H1 (cell line): Measurements from ENCODE around the gene SMAD7. TPM values are rescaled to one million over a fixed set of nuclear protein-coding genes. Genes with fewer than 3 reads are reported as not detected.

Source experiments
- CTCF ChIA-PET: fragments of 300-600 bp; sonication (Branson Sonifier 250); formaldehyde crosslinking; loops from one replicate; lab custom pipeline; 2021; ENCODE audit not compliant: partially characterized antibody; lab: Charles Lee
- POLR2A ChIA-PET: fragments of 300-600 bp; sonication (Branson Sonifier 250); formaldehyde crosslinking; loops from one replicate; lab custom pipeline; 2021; ENCODE audit warnings: inconsistent platforms; ENCODE audit not compliant: partially characterized antibody; lab: Charles Lee
- DNase-seq, 2 experiments: peaks; one replicate each; pipeline versions ENCODE4 v3.0.0 to v3.0.0-alpha.2; 2010 to 2022; ENCODE audit warnings: low spot score in 2 of 2, low read depth in 1 of 2, mixed read lengths in 1 of 2
- FAIRE-seq: peaks from 2 replicates; lab custom pipeline; 2011; peaks lifted over from hg19 to GRCh38; lab: Jason Lieb, UNC
- H2AFZ ChIP-seq: 2 replicates; pipeline ENCODE4 v1.8.1; 2012; ENCODE audit warnings: low read length, inconsistent platforms
- H2AK5ac ChIP-seq: 2 replicates; pipeline ENCODE4 v1.6.1; 2013; ENCODE audit warnings: low read depth, low read length
- H2BK120ac ChIP-seq: replicated peaks from 2 replicates; pipeline ENCODE3; 2013; ENCODE audit warnings: low read depth, low read length, inconsistent platforms
- H2BK12ac ChIP-seq: 2 replicates; pipeline ENCODE4 v1.6.1; 2013; ENCODE audit warnings: low read depth, low read length
- H2BK15ac ChIP-seq: 2 replicates; pipeline ENCODE4 v1.6.1; 2013; ENCODE audit warnings: low read length
- H2BK20ac ChIP-seq: 2 replicates; pipeline ENCODE4 v1.6.1; 2013; ENCODE audit warnings: low read length
- H2BK5ac ChIP-seq: 2 replicates; pipeline ENCODE4 v1.6.1; 2013; ENCODE audit warnings: low read depth, low read length
- H3K14ac ChIP-seq: 2 replicates; pipeline ENCODE4 v1.6.1; 2013; ENCODE audit warnings: inconsistent platforms; ENCODE audit not compliant: insufficient read length
- H3K18ac ChIP-seq: 2 replicates; pipeline ENCODE4 v1.6.1; 2013; ENCODE audit warnings: low read length; ENCODE audit errors: extremely low read depth
- H3K23ac ChIP-seq: 2 replicates; pipeline ENCODE4 v1.6.1; 2013; ENCODE audit warnings: inconsistent platforms; ENCODE audit not compliant: insufficient read length
- H3K23me2 ChIP-seq: 2 replicates; pipeline ENCODE4 v1.6.1; 2013; ENCODE audit warnings: low read depth, low read length
- H3K27ac ChIP-seq: 2 replicates; pipeline ENCODE4 v1.6.1; 2011; ENCODE audit warnings: low read depth, low read length, inconsistent platforms
- H3K27me3 ChIP-seq, 4 experiments: replicated peaks in 1 of 4; 1 replicate in 1 of 4; 2 replicates in 3 of 4; pipeline versions ENCODE4 v1.6.1 to v1.8.1; 2011 to 2013; ENCODE audit warnings: low read length in 3 of 4, mild to moderate bottlenecking in 3 of 4, inconsistent platforms in 2 of 4, mixed read lengths in 2 of 4, moderate library complexity in 1 of 4; ENCODE audit not compliant: control insufficient read depth in 3 of 4, insufficient read depth in 3 of 4; ENCODE audit errors: extremely low read depth in 1 of 4
- H3K36me3 ChIP-seq, 4 experiments: 2 replicates each; pipeline versions ENCODE4 v1.6.1 to v1.8.1; 2011 to 2013; ENCODE audit warnings: mild to moderate bottlenecking in 4 of 4, low read length in 3 of 4, moderate library complexity in 2 of 4, control low read depth in 1 of 4, inconsistent platforms in 1 of 4; ENCODE audit not compliant: insufficient read depth in 4 of 4, control insufficient read depth in 2 of 4
- H3K4ac ChIP-seq: replicated peaks from 2 replicates; pipeline ENCODE3; 2013; ENCODE audit warnings: low read length, low read depth, mixed read lengths, inconsistent platforms; ENCODE audit not compliant: insufficient read length
- H3K4me1 ChIP-seq, 4 experiments: replicated peaks in 1 of 4; 1 replicate in 1 of 4; 2 replicates in 3 of 4; pipeline versions ENCODE4 v1.6.1 to v1.8.1; 2011 to 2013; ENCODE audit warnings: low read length in 3 of 4, inconsistent platforms in 2 of 4, mixed read lengths in 1 of 4; ENCODE audit not compliant: insufficient read depth in 4 of 4, control insufficient read depth in 3 of 4
- H3K4me2 ChIP-seq, 2 experiments: 2 replicates each; pipeline versions ENCODE4 v1.6.1 to v1.8.1; 2011 to 2013; ENCODE audit warnings: low read depth in 2 of 2, low read length in 2 of 2, control low read depth in 1 of 2, inconsistent platforms in 1 of 2, mild to moderate bottlenecking in 1 of 2; ENCODE audit not compliant: insufficient read depth in 1 of 2
- H3K4me3 ChIP-seq, 4 experiments: fragments of 200-600, 300-600 bp in 1 of 4; sonication (generic), shearing (Covaris generic), sonication (Bioruptor Twin) in 1 of 4; 2 replicates each; pipeline versions ENCODE4 v1.5.1 to v1.8.1; 2011 to 2016; ENCODE audit warnings: low read length in 4 of 4, low read depth in 3 of 4, control low read depth in 2 of 4, inconsistent platforms in 2 of 4, mild to moderate bottlenecking in 2 of 4, mixed read lengths in 1 of 4, moderate library complexity in 1 of 4; ENCODE audit not compliant: insufficient read depth in 2 of 4; ENCODE audit errors: extremely low read depth in 1 of 4
- H3K56ac ChIP-seq: replicated peaks from 2 replicates; pipeline ENCODE3; 2013; ENCODE audit warnings: low read depth, mild to moderate bottlenecking, mixed read lengths, low read length, inconsistent platforms; ENCODE audit not compliant: insufficient read length
- H3K79me1 ChIP-seq: 2 replicates; pipeline ENCODE4 v1.6.1; 2013; ENCODE audit warnings: low read depth, low read length, control low read depth
- H3K79me2 ChIP-seq, 2 experiments: 2 replicates each; pipeline versions ENCODE4 v1.6.1 to v1.8.1; 2012 to 2013; ENCODE audit warnings: low read length in 2 of 2, mild to moderate bottlenecking in 2 of 2, inconsistent platforms in 1 of 2; ENCODE audit not compliant: insufficient read depth in 2 of 2, control insufficient read depth in 1 of 2
- H3K9ac ChIP-seq, 4 experiments: replicated peaks in 1 of 4; 1 replicate in 1 of 4; 2 replicates in 3 of 4; pipeline versions ENCODE4 v1.6.1 to v1.8.1; 2011 to 2013; ENCODE audit warnings: low read depth in 3 of 4, low read length in 3 of 4, control low read depth in 2 of 4, mild to moderate bottlenecking in 2 of 4, moderate library complexity in 2 of 4, inconsistent platforms in 1 of 4; ENCODE audit errors: extremely low read depth in 1 of 4
- H3K9me3 ChIP-seq, 2 experiments: 2 replicates each; pipeline versions ENCODE4 v1.6.1 to v1.8.1; 2012 to 2013; ENCODE audit warnings: mild to moderate bottlenecking in 2 of 2, moderate library complexity in 2 of 2, control low read depth in 1 of 2, inconsistent platforms in 1 of 2, low read depth in 1 of 2, low read length in 1 of 2, mixed read lengths in 1 of 2; ENCODE audit not compliant: insufficient read depth in 2 of 2
- H4K20me1 ChIP-seq, 2 experiments: replicated peaks in 1 of 2; 2 replicates each; pipeline versions ENCODE3 to v1.8.1; 2011 to 2013; ENCODE audit warnings: inconsistent platforms in 2 of 2, low read length in 2 of 2, mild to moderate bottlenecking in 1 of 2; ENCODE audit not compliant: insufficient read depth in 2 of 2, control insufficient read depth in 1 of 2
- H4K5ac ChIP-seq: 2 replicates; pipeline ENCODE4 v1.6.1; 2013; ENCODE audit warnings: low read length, low read depth, mixed read lengths, inconsistent platforms; ENCODE audit not compliant: insufficient read length
- H4K8ac ChIP-seq: 2 replicates; pipeline ENCODE4 v1.8.0; 2013; ENCODE audit warnings: mild to moderate bottlenecking, moderate library complexity, low read length, inconsistent platforms; ENCODE audit not compliant: insufficient read depth; ENCODE audit errors: extremely low read depth
- H4K91ac ChIP-seq: replicated peaks from 2 replicates; pipeline ENCODE3; 2013; ENCODE audit warnings: low read length, mixed read lengths, inconsistent platforms; ENCODE audit not compliant: insufficient read length
- CEBPB ChIP-seq: IDR thresholded peaks from 2 replicates; pipeline ENCODE4 v1.6.1; 2012; ENCODE audit warnings: low read depth, low read length
- CTBP2 ChIP-seq: IDR thresholded peaks from 2 replicates; pipeline ENCODE4 v1.7.0; 2011; ENCODE audit warnings: borderline replicate concordance, mild to moderate bottlenecking, moderate library complexity, mixed read lengths, low read length; ENCODE audit not compliant: insufficient read depth, insufficient read length
- WGBS, 2 experiments: shearing (Covaris generic) in 1 of 2; methylation state at CpG; one replicate each; pipeline versions ENCODE4 v1.1.6 to v1.1.7; 2013 to 2015; ENCODE audit warnings: low lambda C conversion rate in 2 of 2, mixed read lengths in 2 of 2, inconsistent platforms in 1 of 2, low coverage in 1 of 2, missing lambda C conversion rate in 1 of 2; ENCODE audit not compliant: insufficient replicate concordance in 2 of 2, insufficient coverage in 1 of 2, insufficient read length in 1 of 2; ENCODE audit errors: extremely low coverage in 1 of 2, missing lambda C conversion rate in 1 of 2; 5-methylcytosine and 5-hydroxymethylcytosine counted together
- polyA plus RNA-seq, 7 experiments: library from polyadenylated mRNA; depleted of rRNA in 3 of 7; stranded (reverse) in 5 of 7; unstranded in 2 of 7; fragments of >200 nt in 5 of 7; fragments of 200-250 nt in 2 of 7; gene quantifications; 1 replicate in 5 of 7; 2 replicates in 1 of 7; 4 replicates in 1 of 7; pipeline versions ENCODE4 v1.2.1 to v1.2.3, GENCODE V29; 2011 to 2013; ENCODE audit warnings: missing spikeins in 2 of 7, mixed read lengths in 2 of 7
- total RNA-seq: library from RNA; stranded (reverse); fragmentation: NEBNext Ultra II Directional; extraction: Animal tissue kit (Norgen Biotek cat#: 25700); gene quantifications from 2 replicates; pipeline ENCODE4 v1.2.1, GENCODE V29; 2021
- TF ChIP-seq, protein P1 (sequence below): IDR thresholded peaks from 2 replicates; pipeline ENCODE4 v1.6.1; 2011; ENCODE audit warnings: low read depth, mild to moderate bottlenecking, low read length; ENCODE audit not compliant: insufficient read depth

SMAD7 gene
- total and polyA plus RNA-seq, 2 of the 8 experiments (the other 6 are each of a cell fraction or from before 2014, with no cell fraction given) = 6.5 to 15.5 TPM

- no peak for FAIRE-seq
- Histone ChIP-seq H4K5ac (no peak overlapping the region), H3K4ac (no peak overlapping the region), H3K4me2 (no peak overlapping the region), H3K79me1 (no peaks in the 10 kb centered on the region), H3K4me3 (no peak overlapping the region)
- 88% methylated on average over 23 of the region's 23 CpGs; no CpG with 5 or more reads in 1 of the 2 experiments for WGBS, 2 experiments
- no peak for DNase-seq
- TF ChIP-seq CEBPB (no peak), CTBP2 (no peak)
- TF ChIP-seq, protein P1, sequence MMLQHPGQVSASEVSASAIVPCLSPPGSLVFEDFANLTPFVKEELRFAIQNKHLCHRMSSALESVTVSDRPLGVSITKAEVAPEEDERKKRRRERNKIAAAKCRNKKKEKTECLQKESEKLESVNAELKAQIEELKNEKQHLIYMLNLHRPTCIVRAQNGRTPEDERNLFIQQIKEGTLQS = no peak
- TF ChIP-seq, all 59 proteins: peak for 0
- H2BK12ac ChIP-seq = no peak overlapping the region; the same call in 1 of the 2 replicates
- no peak overlapping the region for H3K9ac ChIP-seq
- H3K36me3 ChIP-seq = no peaks in the 10 kb centered on the region
- no peak overlapping the region for H3K23ac ChIP-seq
- H3K18ac ChIP-seq = no peak overlapping the region
- no peak overlapping the region for H4K91ac ChIP-seq
- no peak overlapping the region for H4K8ac ChIP-seq
- H3K79me2 ChIP-seq = no peaks in the 10 kb centered on the region
- peaks cover 0 to 2% (median 0%) of the 10 kb centered on the region in 4 experiments; a peak in 1 of 7 replicates for H3K27me3 ChIP-seq
- no peak overlapping the region for H2BK20ac ChIP-seq
- H3K27ac ChIP-seq = no peak overlapping the region
- 0 out of 2 replicates have a peak, but pooled peaks cover 2% of the 10 kb centered on the region for H3K23me2 ChIP-seq
- no peaks in the 10 kb centered on the region for H4K20me1 ChIP-seq
- H2AFZ ChIP-seq = no peak overlapping the region
- H3K4me1 ChIP-seq = 0 out of 7 replicates have a peak, but pooled peaks cover 0 to 3% (median 0%) of the 10 kb centered on the region in 4 experiments
- H3K56ac ChIP-seq = no peak overlapping the region
- H2AK5ac ChIP-seq = no peak overlapping the region
- H2BK5ac ChIP-seq = no peak overlapping the region
- no peaks in the 10 kb centered on the region for H3K9me3 ChIP-seq
- ChIA-PET POLR2A (interaction anchor here (1.7 kb wide), 1 partner anchor 11 kb away, joined by 5 read pairs; no protein-coding TSS in a partner anchor), CTCF (interaction anchor here (1.1 kb wide), 1 partner anchor 75 kb away, joined by 3 read pairs; no protein-coding TSS in a partner anchor)
- no peak overlapping the region for H2BK120ac ChIP-seq
- no peak overlapping the region for H2BK15ac ChIP-seq
- H3K14ac ChIP-seq = no peak overlapping the region
Measured at GRCh38 chr18:48871391-48872166, 79.2 kb downstream of the SMAD7 start.
